ENCODE results near the gene SLC6A11. TPM values are rescaled to one million over a fixed set of nuclear protein-coding genes. Genes with fewer than 3 reads are reported as not detected.

Gene SLC6A11
- 1.4 TPM for total RNA-seq

DNA sequence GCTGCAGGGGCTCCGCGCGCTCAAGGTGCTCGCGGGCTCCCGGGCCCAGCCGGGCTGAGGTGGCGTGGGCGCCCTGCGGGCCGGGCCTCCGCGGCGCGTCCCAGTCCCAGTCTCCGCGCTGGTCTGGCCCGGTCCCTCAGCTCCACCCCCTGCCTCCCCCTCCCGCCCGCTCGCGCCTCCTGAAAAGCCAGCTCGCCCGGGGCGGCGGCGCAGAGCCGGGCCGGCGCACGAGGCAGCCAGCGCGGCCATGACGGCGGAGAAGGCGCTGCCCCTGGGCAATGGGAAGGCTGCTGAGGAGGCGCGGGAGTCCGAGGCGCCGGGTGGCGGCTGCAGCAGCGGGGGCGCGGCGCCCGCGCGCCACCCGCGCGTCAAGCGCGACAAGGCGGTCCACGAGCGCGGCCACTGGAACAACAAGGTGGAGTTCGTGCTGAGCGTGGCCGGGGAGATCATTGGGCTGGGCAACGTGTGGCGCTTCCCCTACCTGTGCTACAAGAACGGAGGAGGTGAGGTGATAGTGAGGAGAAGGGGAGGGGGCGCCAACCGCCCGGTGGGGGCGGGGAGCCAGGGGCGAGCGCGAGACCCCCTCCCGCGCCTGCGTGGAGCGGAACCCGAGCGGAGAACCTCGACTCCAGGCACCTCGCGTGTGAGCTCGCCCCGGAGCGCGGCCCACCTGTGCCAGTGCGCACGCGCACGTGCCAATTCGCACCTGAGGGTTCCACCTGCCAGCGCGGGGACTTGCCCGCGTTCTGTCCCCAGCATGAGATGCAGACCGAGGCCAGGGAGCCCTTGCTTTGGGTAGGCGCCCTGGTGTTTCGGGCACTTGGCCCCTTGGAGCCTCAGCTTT is at the start of gene SLC6A11:
SLC6A11 (plus strand) TSS at position 210 of the 844 bp plus-strand sequence; CDS start at position 248, 38 bp downstream.
- ATAC-seq, result peak; percentile 71
- intact Hi-C loops (cut with DNase I), result no loop called here
- DNase-seq (ENCODE audit: low spot score), result no peak

- ATAC-seq (no peak), DNase-seq (ENCODE audit: low spot score) (no peak)
- intact Hi-C loops (cut with DNase I), result loop anchor here (10.0 kb wide), 1 partner anchor 286 kb away; no protein-coding TSS in a partner anchor
Measured at GRCh38 chr3:10768708-10769394, 47.2 kb upstream of the SLC6A11 start.

DNA sequence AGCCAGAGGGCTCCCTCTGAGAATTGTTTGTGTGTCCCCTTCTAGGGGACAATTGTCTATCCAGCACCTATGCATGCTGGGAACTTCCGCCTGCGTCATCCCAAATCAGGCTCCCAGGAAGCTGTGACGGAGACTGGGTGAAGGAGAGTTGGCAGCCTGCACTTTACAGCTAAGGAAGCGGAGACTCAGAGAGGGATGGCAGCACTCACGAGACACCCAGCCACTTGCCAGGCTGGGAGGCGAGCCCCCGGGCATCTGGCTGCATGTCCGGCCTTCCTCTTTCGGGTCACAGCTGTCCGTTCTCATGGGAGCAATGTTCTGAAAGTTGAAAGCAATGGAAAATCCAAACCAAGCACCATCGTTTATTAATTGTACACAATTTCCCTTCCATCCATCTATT is 45.5 kb upstream of the SLC6A11 start:
- no peak for ATAC-seq
- intact Hi-C loops (cut with DNase I), result no loop called here
- no peak for DNase-seq (ENCODE audit: low spot score)

DNA sequence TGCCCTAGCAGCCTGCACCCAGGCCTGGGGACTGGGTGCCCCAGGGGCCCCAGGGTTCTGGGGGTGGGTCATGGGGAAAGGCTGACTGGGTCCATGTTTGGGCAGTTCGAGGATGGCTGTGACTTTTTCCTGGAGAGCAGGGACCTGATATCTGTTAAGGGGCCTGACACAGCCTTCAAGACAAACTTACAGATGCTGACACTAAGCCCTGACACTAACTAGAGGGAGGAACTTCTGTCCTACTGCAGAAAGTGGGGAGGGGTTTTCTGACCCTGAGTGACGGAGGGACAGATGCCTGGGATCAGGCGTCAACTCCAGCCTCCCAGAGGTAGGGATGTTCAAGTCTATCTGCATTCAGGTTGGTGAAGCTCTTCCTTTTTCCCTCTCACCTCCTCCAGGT is 45.0 kb upstream of the SLC6A11 start:
- ATAC-seq, result no peak
- no peak for DNase-seq (ENCODE audit: low spot score)
- intact Hi-C loops (cut with DNase I), result no loop called here

GRCh38 chr3:10771486-10772270 is 44.4 kb upstream of the SLC6A11 start:
- no peak for DNase-seq (ENCODE audit: low spot score)
- intact Hi-C loops (cut with DNase I), result no loop called here
- ATAC-seq, result no peak

- DNase-seq (ENCODE audit: low spot score) (no peak), ATAC-seq (no peak)
- intact Hi-C loops (cut with DNase I), result no loop called here
Measured at GRCh38 chr3:10772271-10773161, 43.5 kb upstream of the SLC6A11 start.

DNA sequence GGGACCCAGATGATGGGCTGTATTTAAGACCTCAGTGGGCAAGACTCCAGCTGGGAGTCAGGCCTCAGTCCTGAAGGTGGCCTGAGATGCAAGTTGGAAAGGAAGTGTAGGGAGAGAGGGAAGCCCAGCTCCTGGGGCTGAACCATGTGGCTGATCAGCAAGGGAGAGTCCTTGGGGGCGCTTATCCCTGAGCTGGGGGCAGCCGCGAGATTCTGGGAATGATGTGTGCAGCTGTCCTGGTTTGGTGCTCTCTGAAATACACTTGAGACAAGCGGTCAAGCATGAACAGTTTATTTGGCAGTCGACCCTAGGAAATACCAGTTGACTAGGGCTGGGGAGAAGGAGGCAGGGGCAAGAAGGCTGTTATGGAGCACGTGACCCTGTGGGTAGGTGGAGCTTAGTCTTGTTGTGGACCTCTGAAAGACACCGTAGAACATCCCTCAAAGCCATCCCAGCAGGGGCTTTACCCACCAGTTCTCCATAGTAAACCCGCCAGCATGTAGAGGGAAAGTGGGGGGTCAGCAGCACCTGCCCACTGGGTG is 41.8 kb upstream of the SLC6A11 start:
- intact Hi-C loops (cut with DNase I), result no loop called here
- ATAC-seq (no peak), DNase-seq (ENCODE audit: low spot score) (no peak)

DNA sequence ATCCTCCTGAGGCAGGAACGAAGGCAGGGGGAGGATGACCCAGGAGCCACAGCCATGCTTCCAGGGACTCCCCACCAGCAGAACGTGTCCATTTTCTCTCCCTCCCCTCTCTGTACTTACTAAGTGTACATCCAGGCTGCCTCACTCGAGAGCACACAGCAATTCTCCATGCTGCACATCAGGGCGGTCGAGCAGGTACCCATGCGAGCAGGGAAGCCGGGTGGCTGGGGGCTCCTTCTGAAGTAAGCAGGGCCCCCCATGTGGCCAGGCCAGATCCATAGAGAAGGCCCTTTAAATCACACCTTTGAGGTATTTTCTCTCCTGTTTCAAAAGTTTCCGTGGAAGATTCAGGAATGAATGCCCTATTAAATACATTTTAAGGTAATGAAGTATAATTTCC is 41.2 kb upstream of the SLC6A11 start:
- DNase-seq (ENCODE audit: low spot score) (no peak), ATAC-seq (no peak)
- intact Hi-C loops (cut with DNase I), result no loop called here

DNA sequence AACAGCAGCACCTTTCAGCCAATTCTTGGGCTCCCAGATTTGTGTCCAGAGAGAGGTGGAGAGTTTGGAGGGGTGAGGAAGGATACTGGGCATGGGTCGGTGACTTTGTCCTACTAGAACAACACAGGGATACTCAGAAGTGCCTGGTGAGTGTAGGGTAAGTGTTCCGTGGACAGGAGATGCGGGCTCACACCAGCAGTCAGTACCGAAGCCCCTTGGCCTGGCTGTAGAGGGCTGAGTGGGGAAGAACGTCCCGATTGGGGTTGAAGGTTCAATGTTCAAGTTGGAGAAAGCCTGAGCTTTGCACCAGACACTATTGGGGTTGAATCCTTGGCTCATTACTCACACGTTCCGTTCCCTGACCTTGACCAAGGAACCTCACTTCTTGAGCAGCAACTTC is 40.8 kb upstream of the SLC6A11 start:
- DNase-seq (ENCODE audit: low spot score), result no peak
- intact Hi-C loops (cut with DNase I), result no loop called here
- ATAC-seq, result no peak

GRCh38 chr3:10775828-10776227 is 40.2 kb upstream of the SLC6A11 start:
- ATAC-seq (no peak), DNase-seq (ENCODE audit: low spot score) (no peak)
- intact Hi-C loops (cut with DNase I), result no loop called here

DNA sequence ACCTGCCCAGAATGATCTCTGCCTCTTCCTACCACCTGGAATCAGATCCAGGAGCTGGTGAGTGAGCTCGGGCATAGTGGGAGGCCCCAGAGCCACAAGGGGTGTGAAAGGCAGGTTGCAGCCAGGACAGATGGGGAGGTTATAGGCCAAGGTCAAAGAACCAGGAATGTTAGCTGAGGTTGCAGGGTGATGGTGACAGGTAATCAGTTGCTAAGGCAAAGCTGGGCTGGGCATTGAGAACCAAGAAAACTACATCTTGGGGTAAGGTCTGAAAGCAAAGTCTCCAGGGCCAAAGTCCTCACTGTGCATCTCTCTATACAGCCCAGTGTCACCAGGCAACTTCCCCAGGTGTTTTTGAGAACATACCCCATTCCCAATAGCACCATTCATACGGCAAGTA is 38.4 kb upstream of the SLC6A11 start:
- DNase-seq (ENCODE audit: low spot score), result no peak
- ATAC-seq, result no peak
- intact Hi-C loops (cut with DNase I), result no loop called here

GRCh38 chr3:10778492-10779292 is 37.3 kb upstream of the SLC6A11 start:
- intact Hi-C loops (cut with DNase I), result no loop called here
- DNase-seq (ENCODE audit: low spot score), result no peak
- no peak for ATAC-seq

- ATAC-seq (no peak), DNase-seq (ENCODE audit: low spot score) (no peak)
- intact Hi-C loops (cut with DNase I), result no loop called here
Measured at GRCh38 chr3:10779293-10779805, 36.7 kb upstream of the SLC6A11 start.

DNA sequence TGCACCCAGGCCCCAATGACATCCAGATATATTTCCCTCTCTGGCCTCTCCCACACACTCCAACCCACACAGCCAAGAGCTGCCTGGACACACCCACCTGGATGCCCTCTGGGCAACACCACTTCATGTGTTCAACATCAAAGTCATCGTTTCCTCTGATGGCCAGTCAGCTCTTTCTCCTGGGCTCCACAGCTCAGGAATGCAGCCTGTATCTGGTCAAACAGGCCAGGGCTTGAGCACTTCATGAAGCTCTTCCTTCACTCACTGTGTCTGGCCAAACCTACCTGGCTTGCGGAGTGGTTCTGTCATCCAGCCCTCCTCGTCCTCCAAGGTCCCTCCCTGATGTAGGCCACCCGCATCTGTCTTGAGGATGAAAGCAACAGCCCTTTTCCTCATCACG is 35.8 kb upstream of the SLC6A11 start:
- no peak for ATAC-seq
- DNase-seq (ENCODE audit: low spot score), result no peak
- intact Hi-C loops (cut with DNase I), result no loop called here

DNA sequence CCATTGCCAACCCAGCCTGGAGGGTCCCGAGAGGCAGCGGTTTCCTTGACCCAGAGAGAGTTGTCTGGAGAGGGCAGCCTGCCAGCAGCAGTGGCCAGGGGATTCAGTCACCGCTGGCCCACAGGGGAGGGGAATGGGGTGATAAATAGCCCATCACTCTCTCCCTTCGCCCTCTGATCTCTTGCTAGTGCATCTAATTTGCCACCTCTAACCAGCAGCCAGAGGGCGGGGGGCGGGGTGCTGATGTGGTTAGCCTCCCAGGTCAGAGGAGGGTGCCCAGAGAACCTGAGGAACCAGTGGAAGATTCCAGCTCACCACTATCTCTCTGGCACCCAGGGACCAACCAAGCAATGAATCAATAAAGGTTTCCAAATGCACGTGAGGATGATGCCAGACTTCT is 35.1 kb upstream of the SLC6A11 start:
- intact Hi-C loops (cut with DNase I), result no loop called here
- DNase-seq (ENCODE audit: low spot score) (no peak), ATAC-seq (no peak)

- intact Hi-C loops (cut with DNase I), result no loop called here
- DNase-seq (ENCODE audit: low spot score) (no peak), ATAC-seq (no peak)
Measured at GRCh38 chr3:10781981-10782380, 34.0 kb upstream of the SLC6A11 start.

All from sciatic nerve (tissue), 2 donors.